ENCODE data around the gene IFT43.

IFT43 gene

GRCh38 chr14:75960231-75960630, 25.3 kb upstream of the IFT43 start:
- H3K4me3 ChIP-seq (ENCODE audit: low read length): no peak overlapping the region
- no peak for TF ChIP-seq CTCF (conservative IDR thresholded peaks at IDR 0.05; ENCODE audit: low read depth, low read length)
- no peak for DNase-seq (ENCODE audit: low read depth)

GRCh38 chr14:75961662-75962061, 23.9 kb upstream of the IFT43 start:
- no peak overlapping the region for H3K4me3 ChIP-seq (ENCODE audit: low read length)
- no peak for TF ChIP-seq CTCF (conservative IDR thresholded peaks at IDR 0.05; ENCODE audit: low read depth, low read length)
- no peak for DNase-seq (ENCODE audit: low read depth)

- no peak overlapping the region for H3K4me3 ChIP-seq (ENCODE audit: low read length)
- TF ChIP-seq CTCF (conservative IDR thresholded peaks at IDR 0.05; ENCODE audit: low read depth, low read length): no peak
- DNase-seq (ENCODE audit: low read depth): no peak
Measured at GRCh38 chr14:75967866-75968265, 17.7 kb upstream of the IFT43 start.

GRCh38 chr14:75968456-75968855, 17.1 kb upstream of the IFT43 start:
- no peak for DNase-seq (ENCODE audit: low read depth)
- H3K4me3 ChIP-seq (ENCODE audit: low read length): no peak overlapping the region
- TF ChIP-seq CTCF (conservative IDR thresholded peaks at IDR 0.05; ENCODE audit: low read depth, low read length): no peak

GRCh38 chr14:75969126-75969525, 16.4 kb upstream of the IFT43 start:
- no peak overlapping the region for H3K4me3 ChIP-seq (ENCODE audit: low read length)
- TF ChIP-seq CTCF (conservative IDR thresholded peaks at IDR 0.05; ENCODE audit: low read depth, low read length): no peak
- DNase-seq (ENCODE audit: low read depth): no peak

- no peak for DNase-seq (ENCODE audit: low read depth)
- H3K4me3 ChIP-seq (ENCODE audit: low read length): no peak overlapping the region
- TF ChIP-seq CTCF (conservative IDR thresholded peaks at IDR 0.05; ENCODE audit: low read depth, low read length): no peak
Measured at GRCh38 chr14:75969891-75970290, 15.7 kb upstream of the IFT43 start.

GRCh38 chr14:75970989-75971388, 14.6 kb upstream of the IFT43 start:
- no peak for DNase-seq (ENCODE audit: low read depth)
- no peak for TF ChIP-seq CTCF (conservative IDR thresholded peaks at IDR 0.05; ENCODE audit: low read depth, low read length)
- H3K4me3 ChIP-seq (ENCODE audit: low read length): no peak overlapping the region

Measured in retinal pigment epithelial cell (primary cell).